Left lobe of liver (tissue), 2 donors: ENCODE data around the gene ATAD2B. TPM values are rescaled to one million over a fixed set of nuclear protein-coding genes. Genes with fewer than 3 reads are reported as not detected.
A peak's percentile ranks its signal among the peaks of the same experiment; 100 is the strongest.

Source experiments
- ATAC-seq: fragments of 200-7000 bp; cut with Tn5 transposase; one replicate; pipeline ENCODE4 v1.9.1; 2020; ENCODE audit warnings: mild to moderate bottlenecking, moderate library complexity
- DNase-seq: peaks from one replicate; pipeline ENCODE4 v3.0.0-alpha.2; 2020; ENCODE audit warnings: low spot score
- total RNA-seq: library from RNA; stranded (reverse); gene quantifications from one replicate; pipeline ENCODE4 v1.2.1, GENCODE V29; 2021
- donor health status: DM: no; HTN: no; CAD: no; lungs with moderate emphysema.
- donor health status: DM: no; HTN: yes; CAD: no.

The ATAD2B gene
- total RNA-seq, 1 donor from 2014 or later = 11.1 TPM

- no peak for DNase-seq
- ATAC-seq = no peak
Observed at GRCh38 chr2:23838996-23839395, 87.9 kb downstream of the ATAD2B start.

- DNase-seq (no peak), ATAC-seq (no peak)
Observed at GRCh38 chr2:23838581-23838980, 88.3 kb downstream of the ATAD2B start.

GRCh38 chr2:23837871-23838270 is 89.1 kb downstream of the ATAD2B start:
- no peak for ATAC-seq
- no peak for DNase-seq

GRCh38 chr2:23836971-23837565 is 89.9 kb downstream of the ATAD2B start:
- no peak for ATAC-seq
- no peak for DNase-seq

- ATAC-seq = peak; percentile 9
- no peak for DNase-seq
Observed at GRCh38 chr2:23836505-23836904, 90.4 kb downstream of the ATAD2B start.

- peak; percentile 81 for ATAC-seq
- no peak for DNase-seq
Observed at GRCh38 chr2:23835988-23836387, 90.9 kb downstream of the ATAD2B start.

- ATAC-seq (peak; percentile 90), DNase-seq (no peak)
Observed at GRCh38 chr2:23835423-23835822, 91.5 kb downstream of the ATAD2B start.

GRCh38 chr2:23828986-23829385 is 97.9 kb downstream of the ATAD2B start:
- DNase-seq = no peak
- no peak for ATAC-seq

GRCh38 chr2:23828256-23828980 is 98.5 kb downstream of the ATAD2B start:
- ATAC-seq = no peak
- no peak for DNase-seq

- no peak for ATAC-seq
- DNase-seq = no peak
Observed at GRCh38 chr2:23827287-23827686, 99.6 kb downstream of the ATAD2B start.

- ATAC-seq (no peak), DNase-seq (no peak)
Observed at GRCh38 chr2:23826771-23827170, 100.2 kb downstream of the ATAD2B start.

GRCh38 chr2:23826040-23826439 is 100.9 kb downstream of the ATAD2B start:
- DNase-seq (no peak), ATAC-seq (no peak)

- ATAC-seq (peak; percentile 82), DNase-seq (no peak)
Observed at GRCh38 chr2:23824777-23825212, 102.1 kb downstream of the ATAD2B start.

- ATAC-seq (no peak), DNase-seq (no peak)
Observed at GRCh38 chr2:23823863-23824262, 103.1 kb downstream of the ATAD2B start.

- ATAC-seq (no peak), DNase-seq (no peak)
Observed at GRCh38 chr2:23814963-23815362, 112.0 kb downstream of the ATAD2B start.

GRCh38 chr2:23813438-23813837 is 113.5 kb downstream of the ATAD2B start:
- DNase-seq (no peak), ATAC-seq (no peak)

GRCh38 chr2:23809150-23809549 is 117.8 kb downstream of the ATAD2B start:
- DNase-seq = no peak
- ATAC-seq = no peak

- no peak for ATAC-seq
Observed at GRCh38 chr2:23806665-23807249, 120.2 kb downstream of the ATAD2B start.

GRCh38 chr2:23806201-23806600 is 120.7 kb downstream of the ATAD2B start:
- DNase-seq (no peak), ATAC-seq (no peak)

More at GRCh38 chr2:23806665-23807249, 120.2 kb downstream of the ATAD2B start:
- no peak for DNase-seq

GRCh38 chr2:23803965-23804542 is 122.9 kb downstream of the ATAD2B start:
- ATAC-seq (peak; percentile 71), DNase-seq (peak; percentile 54)

GRCh38 chr2:23803264-23803964 is 123.5 kb downstream of the ATAD2B start:
- peak; percentile 42 for ATAC-seq
- DNase-seq = no peak
